Suprapubic skin (tissue), 3 donors: ENCODE data around the gene PRDM1.

Source experiments
- CTCF ChIP-seq, 2 donors: fragments of 200-600 bp in 1 of 2; fragments of 450-650 bp in 1 of 2; sonication (generic) in 1 of 2; IDR thresholded peaks; one replicate each; pipeline ENCODE4 v1.5.1; 2016 to 2019; ENCODE audit warnings: antibody characterized with exemption in 2 of 2, mild to moderate bottlenecking in 1 of 2, moderate library complexity in 1 of 2
- POLR2AphosphoS5 ChIP-seq, 3 donors: sonication (generic); formaldehyde crosslinking; IDR thresholded peaks; one replicate each; pipeline ENCODE4 v1.6.1; 2017; ENCODE audit warnings: antibody characterized with exemption in 3 of 3

GRCh38 chr6:106128981-106129781, 43.0 kb downstream of the PRDM1 start:
- TF ChIP-seq CTCF (IDR thresholded peaks at IDR 0.05): no peak
- no peak for TF ChIP-seq POLR2AphosphoS5 (IDR thresholded peaks at IDR 0.05)
